Middle frontal gyrus (tissue), 1 donor: ENCODE data around the gene RAB6B.
A peak's percentile ranks its signal among the peaks of the same experiment; 100 is the strongest.

Source experiments
- DNase-seq: peaks from one replicate; pipeline ENCODE4 v3.0.0-alpha.2; 2015; ENCODE audit warnings: low spot score; ENCODE audit errors: extremely low spot score

Gene RAB6B

GRCh38 chr3:133931084-133931483 lies 35.4 kb upstream of the RAB6B start:
- no peak for DNase-seq

- peak; percentile 39 for DNase-seq
These were observed 34.8 kb upstream of the RAB6B start for GRCh38 chr3:133930341-133930933.

GRCh38 chr3:133928903-133929607 lies 33.4 kb upstream of the RAB6B start:
- DNase-seq: no peak

GRCh38 chr3:133928136-133928893 lies 32.6 kb upstream of the RAB6B start:
- no peak for DNase-seq

- DNase-seq: no peak
These were observed 31.9 kb upstream of the RAB6B start for GRCh38 chr3:133927540-133928066.

GRCh38 chr3:133926736-133927539 lies 31.3 kb upstream of the RAB6B start:
- no peak for DNase-seq

- DNase-seq: no peak
These were observed 30.5 kb upstream of the RAB6B start for GRCh38 chr3:133925960-133926735.

- DNase-seq: no peak
These were observed 28.4 kb upstream of the RAB6B start for GRCh38 chr3:133924041-133924440.

- no peak for DNase-seq
These were observed 25.9 kb upstream of the RAB6B start for GRCh38 chr3:133921592-133921991.

GRCh38 chr3:133917144-133917543 lies 21.5 kb upstream of the RAB6B start:
- no peak for DNase-seq

- no peak for DNase-seq
These were observed 20.3 kb upstream of the RAB6B start for GRCh38 chr3:133915685-133916658.

GRCh38 chr3:133914839-133915600 lies 19.3 kb upstream of the RAB6B start:
- no peak for DNase-seq

GRCh38 chr3:133910422-133910821 lies 14.7 kb upstream of the RAB6B start:
- no peak for DNase-seq

- DNase-seq: no peak
These were observed 9.7 kb upstream of the RAB6B start for GRCh38 chr3:133905376-133905775.

- no peak for DNase-seq
These were observed 6.2 kb upstream of the RAB6B start for GRCh38 chr3:133901847-133902246.

- no peak for DNase-seq
These were observed 5.4 kb upstream of the RAB6B start for GRCh38 chr3:133901083-133901482.

- DNase-seq: no peak
These were observed 3.6 kb upstream of the RAB6B start for GRCh38 chr3:133899311-133899710.

GRCh38 chr3:133897547-133897946 lies 1.9 kb upstream of the RAB6B start:
- no peak for DNase-seq
